ENCODE data around the gene FTO. TPM values are rescaled to one million over a fixed set of nuclear protein-coding genes. Genes with fewer than 3 reads are reported as not detected.

The FTO gene
- total RNA-seq, 4 donors from 2014 or later, result 62.0 to 90.1 (median 75.1) TPM

DNA sequence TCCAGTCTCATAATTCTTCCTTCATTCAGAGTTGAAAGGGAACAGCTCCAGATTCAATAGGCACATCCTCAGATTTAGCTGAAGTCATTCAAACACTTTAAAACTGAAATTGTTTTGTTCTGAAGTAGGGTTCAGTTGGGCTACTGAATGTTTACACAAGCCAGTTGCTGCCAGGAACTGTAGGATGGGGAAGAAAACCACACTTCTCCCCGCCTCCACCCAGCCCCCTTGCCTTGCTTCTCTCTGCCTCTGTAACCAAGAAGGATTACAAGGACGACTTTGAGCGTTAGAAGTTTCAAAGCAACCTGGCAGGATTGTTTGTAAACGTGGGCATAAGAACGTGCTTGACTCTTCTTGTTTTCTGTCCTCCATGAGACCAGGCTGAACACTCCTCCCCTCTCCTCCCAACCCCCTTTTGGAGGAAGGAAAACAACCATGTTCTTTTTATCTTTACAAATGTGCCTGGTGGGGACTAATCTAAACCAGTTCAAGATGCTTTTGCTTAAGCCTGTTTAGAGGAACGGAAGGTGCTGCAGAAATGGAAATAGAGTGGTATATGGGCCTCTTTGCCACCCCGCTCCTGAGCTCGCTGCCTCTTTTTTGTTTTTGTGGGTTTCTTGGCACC is 287.9 kb downstream of the FTO start:
- H3K9me3 ChIP-seq, result no peaks in the 10 kb centered on the region
- no peak overlapping the region for H3K4me3 ChIP-seq
- DNase-seq (no peak), ATAC-seq (no peak)
- H3K27me3 ChIP-seq, result no peaks in the 10 kb centered on the region
- no peaks in the 10 kb centered on the region for H3K36me3 ChIP-seq
- TF ChIP-seq POLR2A (IDR thresholded peaks at IDR 0.05), result no peak
- no peak for TF ChIP-seq CTCF (IDR thresholded peaks at IDR 0.05 in 4 of 5, conservative IDR thresholded peaks at IDR 0.05 in 1 of 5)
- peak overlapping the region in 2 of 4 donors; percentile 65 to 71 for H3K27ac ChIP-seq
- intact Hi-C loops (cut with DNase I; ENCODE audit: low total_unique reads) (no loop called here), in situ Hi-C loops (cut with MboI; ENCODE audit: low sequenced_read_pairs in 4 of 4) (no loop called here)
- peaks cover 32 to 33% of the 10 kb centered on the region in 2 donors for H3K4me1 ChIP-seq

DNA sequence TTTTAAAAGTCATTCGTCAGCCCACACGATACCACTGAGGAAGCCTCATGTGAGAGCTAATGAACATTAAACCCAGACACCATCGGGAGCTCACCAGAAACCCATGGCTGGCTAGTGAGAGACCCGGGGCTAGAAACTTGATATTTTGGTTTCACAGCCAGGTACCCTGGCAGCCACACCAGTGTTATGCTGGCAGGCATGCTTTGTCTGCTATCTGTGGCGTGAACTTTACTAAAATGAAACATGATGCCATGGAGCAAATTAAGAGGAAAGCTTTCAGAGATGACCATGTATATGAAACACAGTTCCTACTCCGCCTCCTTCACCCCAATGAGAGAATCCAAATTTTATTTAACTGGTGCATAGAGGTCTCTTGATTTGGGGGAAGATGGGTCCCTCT is 291.4 kb downstream of the FTO start:
- Histone ChIP-seq H3K36me3 (no peaks in the 10 kb centered on the region), H3K27me3 (no peaks in the 10 kb centered on the region), H3K4me3 (no peak overlapping the region), H3K9me3 (no peaks in the 10 kb centered on the region), H3K27ac (peak overlapping the region in 2 of 4 donors; percentile 47 to 51), H3K4me1 (peaks cover 32 to 37% of the 10 kb centered on the region in 2 donors)
- TF ChIP-seq POLR2A (IDR thresholded peaks at IDR 0.05) (no peak), CTCF (IDR thresholded peaks at IDR 0.05 in 4 of 5, conservative IDR thresholded peaks at IDR 0.05 in 1 of 5) (no peak)
- ATAC-seq, result peak; percentile 46 to 77
- peak; percentile 22 to 44 for DNase-seq
- in situ Hi-C loops (cut with MboI; ENCODE audit: low sequenced_read_pairs in 4 of 4), result no loop called here
- intact Hi-C loops (cut with DNase I; ENCODE audit: low total_unique reads), result no loop called here

DNA sequence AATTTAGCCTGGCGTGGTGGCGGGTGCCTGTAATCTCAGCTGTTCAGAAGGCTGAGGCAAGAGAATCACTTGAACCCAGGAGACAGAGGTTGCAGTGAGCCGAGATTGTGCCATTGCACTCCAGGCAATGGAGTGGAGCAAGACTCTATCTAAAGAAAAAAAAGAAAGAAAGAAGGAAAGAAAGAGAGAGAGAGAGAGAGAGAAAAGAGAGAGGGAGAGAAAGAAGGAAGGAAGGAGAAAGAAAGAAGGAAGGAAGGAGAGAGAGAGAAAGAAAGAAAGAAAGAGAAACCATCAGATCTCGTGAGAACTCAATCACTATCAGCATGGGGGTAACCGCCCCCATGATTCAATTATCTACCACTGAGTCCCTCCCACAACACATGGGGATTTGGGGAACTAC is 293.0 kb downstream of the FTO start:
- Histone ChIP-seq H3K36me3 (no peaks in the 10 kb centered on the region), H3K4me3 (no peak overlapping the region), H3K4me1 (peaks cover 16 to 24% of the 10 kb centered on the region in 2 donors), H3K27me3 (no peaks in the 10 kb centered on the region), H3K9me3 (no peaks in the 10 kb centered on the region), H3K27ac (no peak overlapping the region)
- in situ Hi-C loops (cut with MboI; ENCODE audit: low sequenced_read_pairs in 4 of 4) (no loop called here), intact Hi-C loops (cut with DNase I; ENCODE audit: low total_unique reads) (no loop called here)
- no peak for TF ChIP-seq CTCF (IDR thresholded peaks at IDR 0.05 in 4 of 5, conservative IDR thresholded peaks at IDR 0.05 in 1 of 5)
- TF ChIP-seq POLR2A (IDR thresholded peaks at IDR 0.05), result no peak
- no peak for ATAC-seq
- DNase-seq, result no peak

DNA sequence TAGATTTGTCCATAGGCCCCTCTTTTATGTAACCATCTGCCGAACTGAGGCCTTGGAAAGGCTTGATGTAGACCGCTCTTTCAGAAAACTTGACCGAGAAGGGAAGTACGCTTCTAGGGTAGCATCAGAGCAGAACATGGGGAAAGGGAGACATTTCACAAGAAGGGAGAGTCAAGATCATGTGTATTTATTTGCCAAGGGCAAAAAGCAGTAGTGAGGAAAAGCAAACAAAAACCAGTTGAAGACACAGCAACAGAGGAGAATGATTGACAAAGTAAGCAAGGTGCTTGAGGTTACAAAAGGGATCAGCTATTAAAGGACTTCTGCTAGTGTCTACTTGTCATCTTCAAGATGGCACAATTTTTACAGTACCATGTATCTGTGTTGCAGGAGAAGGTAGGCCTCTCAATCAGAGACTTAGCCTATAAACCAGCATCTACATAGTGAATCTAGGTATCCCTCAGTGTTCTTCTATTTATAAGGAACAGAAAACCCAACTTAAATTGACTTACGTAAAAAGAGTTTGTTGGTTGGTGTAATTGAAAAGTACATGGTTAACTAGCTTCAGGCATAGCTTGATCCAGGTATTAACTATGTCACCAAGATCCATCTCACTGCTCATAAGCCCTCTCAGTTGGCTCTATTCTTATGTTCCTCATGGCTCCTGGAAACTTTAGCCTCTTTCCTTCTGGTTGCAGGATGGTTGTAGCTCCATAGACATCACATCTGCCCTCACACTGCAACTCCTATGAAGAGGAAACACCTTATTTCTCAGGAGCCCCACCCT is 294.3 kb downstream of the FTO start:
- no peak for TF ChIP-seq POLR2A (IDR thresholded peaks at IDR 0.05)
- TF ChIP-seq CTCF (IDR thresholded peaks at IDR 0.05 in 4 of 5, conservative IDR thresholded peaks at IDR 0.05 in 1 of 5), result no peak
- Histone ChIP-seq H3K4me3 (no peak overlapping the region), H3K27me3 (no peaks in the 10 kb centered on the region), H3K9me3 (no peaks in the 10 kb centered on the region), H3K36me3 (no peaks in the 10 kb centered on the region), H3K27ac (no peak overlapping the region), H3K4me1 (peaks cover 12 to 16% of the 10 kb centered on the region in 2 donors)
- ATAC-seq (no peak), DNase-seq (no peak)
- intact Hi-C loops (cut with DNase I; ENCODE audit: low total_unique reads), result no loop called here
- in situ Hi-C loops (cut with MboI; ENCODE audit: low sequenced_read_pairs in 4 of 4), result no loop called here

Measured in gastrocnemius medialis (tissue), 4 donors.